Endodermal cell (in vitro differentiated cells): ENCODE measurements around the gene IGF2R. TPM values are rescaled to one million over a fixed set of nuclear protein-coding genes. Genes with fewer than 3 reads are reported as not detected.

Experiments used
- DNase-seq: peaks from one replicate; pipeline ENCODE4 v3.0.0-alpha.2; 2017
- H3K27ac ChIP-seq: 2 replicates; pipeline ENCODE4 v1.5.1; 2013; ENCODE audit warnings: mild to moderate bottlenecking, low read depth, low read length, moderate library complexity
- H3K27me3 ChIP-seq: 2 replicates; pipeline ENCODE4 v1.6.1; 2013; ENCODE audit warnings: mild to moderate bottlenecking, low read length, moderate library complexity; ENCODE audit not compliant: insufficient read depth, control insufficient read depth, poor library complexity, severe bottlenecking
- H3K36me3 ChIP-seq: 2 replicates; pipeline ENCODE4 v1.7.0; 2013; ENCODE audit warnings: mild to moderate bottlenecking, low read length, moderate library complexity; ENCODE audit not compliant: control insufficient read depth, insufficient read depth
- H3K4me1 ChIP-seq: one replicate; pipeline ENCODE4 v1.7.0; 2013; ENCODE audit warnings: low read length; ENCODE audit not compliant: control insufficient read depth, insufficient read depth
- H3K4me3 ChIP-seq: 2 replicates; pipeline ENCODE4 v1.5.1; 2013; ENCODE audit warnings: mild to moderate bottlenecking, low read length, moderate library complexity
- H3K9ac ChIP-seq: 2 replicates; pipeline ENCODE4 v1.6.1; 2013; ENCODE audit warnings: mild to moderate bottlenecking, low read length, moderate library complexity; ENCODE audit not compliant: poor library complexity, severe bottlenecking; ENCODE audit errors: extremely low read depth
- H3K9me3 ChIP-seq: 2 replicates; pipeline ENCODE4 v1.6.1; 2013; ENCODE audit warnings: mild to moderate bottlenecking, low read length, moderate library complexity; ENCODE audit not compliant: control insufficient read depth
- H3K27ac Mint-ChIP-seq: 2 replicates; pipeline ENCODE4 v1.8.0; 2020; ENCODE audit warnings: mixed read lengths
- H3K27me3 Mint-ChIP-seq: 2 replicates; pipeline ENCODE4 v1.8.0; 2021; ENCODE audit warnings: mild to moderate bottlenecking, mixed read lengths; ENCODE audit not compliant: insufficient read depth
- H3K36me3 Mint-ChIP-seq: 2 replicates; pipeline ENCODE4 v1.8.0; 2020; ENCODE audit warnings: low read depth, mixed read lengths
- H3K4me1 Mint-ChIP-seq: 2 replicates; pipeline ENCODE4 v1.8.0; 2020; ENCODE audit warnings: mixed read lengths
- H3K4me3 Mint-ChIP-seq: 2 replicates; pipeline ENCODE4 v1.8.0; 2020; ENCODE audit warnings: mild to moderate bottlenecking, moderate library complexity, mixed read lengths
- H3K9me3 Mint-ChIP-seq: 2 replicates; pipeline ENCODE4 v1.8.0; 2020; ENCODE audit warnings: mild to moderate bottlenecking, mixed read lengths
- CTCF ChIP-seq: fragments of 200-600 bp; sonication (generic); conservative IDR thresholded peaks from 2 replicates; pipeline ENCODE4 v1.5.0; 2021; ENCODE audit warnings: antibody characterized with exemption, mild to moderate bottlenecking
- WGBS, 2 experiments: methylation state at CpG; one replicate each; pipeline versions ENCODE4 v1.1.5 to v1.1.7; 2013; ENCODE audit warnings: missing lambda C conversion rate in 2 of 2, mixed read lengths in 1 of 2; ENCODE audit not compliant: insufficient coverage in 1 of 2, insufficient read length in 1 of 2; 5-methylcytosine and 5-hydroxymethylcytosine counted together
- total RNA-seq, 2 donors: library from RNA; stranded (reverse); fragmentation: NEBNext Ultra II Directional in 1 of 2; extraction: Animal tissue kit (Norgen Biotek cat#: 25700) in 1 of 2; gene quantifications; 2 replicates in 1 of 2; 3 replicates in 1 of 2; pipeline ENCODE4 v1.2.1, GENCODE V29; 2021

IGF2R gene
- total RNA-seq, 2 donors from 2014 or later, result 103 to 130 TPM

- H3K4me3 ChIP-seq, result no peak overlapping the region
- peaks cover 85% of the 10 kb centered on the region for H3K36me3 Mint-ChIP-seq
- no peaks in the 10 kb centered on the region for H3K4me1 Mint-ChIP-seq
- peaks cover 71% of the 10 kb centered on the region for H3K36me3 ChIP-seq
- no peak overlapping the region for H3K27ac Mint-ChIP-seq
- no peak overlapping the region for H3K27ac ChIP-seq
- H3K4me1 ChIP-seq, result no peaks in the 10 kb centered on the region
- peak; percentile 46 for DNase-seq
- H3K9me3 ChIP-seq, result no peaks in the 10 kb centered on the region
- TF ChIP-seq CTCF, result no peak
- H3K27me3 Mint-ChIP-seq, result no peaks in the 10 kb centered on the region
- no peak overlapping the region for H3K4me3 Mint-ChIP-seq
- no peak overlapping the region for H3K9ac ChIP-seq
- 96 to 98% methylated on average over 9 to 15 of the region's 15 CpGs for WGBS, 2 experiments
- no peaks in the 10 kb centered on the region for H3K27me3 ChIP-seq
- peaks cover 5% of the 10 kb centered on the region for H3K9me3 Mint-ChIP-seq
Observed at GRCh38 chr6:160085713-160086505, 117.0 kb downstream of the IGF2R start.

GRCh38 chr6:160086754-160087153, 117.9 kb downstream of the IGF2R start:
- Histone ChIP-seq H3K4me3 (no peak overlapping the region), H3K4me1 (no peaks in the 10 kb centered on the region), H3K27me3 (no peaks in the 10 kb centered on the region), H3K9ac (no peak overlapping the region), H3K9me3 (no peaks in the 10 kb centered on the region), H3K27ac (no peak overlapping the region), H3K36me3 (peaks cover 68% of the 10 kb centered on the region)
- peak; percentile 36 for DNase-seq
- Mint-ChIP-seq H3K4me1 (no peaks in the 10 kb centered on the region), H3K27me3 (no peaks in the 10 kb centered on the region), H3K9me3 (no peaks in the 10 kb centered on the region), H3K4me3 (no peak overlapping the region), H3K36me3 (peaks cover 81% of the 10 kb centered on the region), H3K27ac (no peak overlapping the region)
- TF ChIP-seq CTCF, result no peak
- 92 to 94% methylated on average over 6 to 8 of the region's 8 CpGs for WGBS, 2 experiments

GRCh38 chr6:160088069-160088783, 119.3 kb downstream of the IGF2R start:
- H3K9me3 Mint-ChIP-seq, result no peaks in the 10 kb centered on the region
- DNase-seq, result peak; percentile 85
- 88 to 89% methylated on average over 10 to 13 of the region's 13 CpGs for WGBS, 2 experiments
- no peaks in the 10 kb centered on the region for H3K27me3 ChIP-seq
- no peak overlapping the region for H3K9ac ChIP-seq
- H3K27ac Mint-ChIP-seq, result peak overlapping the region; percentile 52
- H3K4me1 ChIP-seq, result no peaks in the 10 kb centered on the region
- H3K4me3 Mint-ChIP-seq, result no peak overlapping the region
- H3K36me3 ChIP-seq, result peaks cover 78% of the 10 kb centered on the region
- H3K4me1 Mint-ChIP-seq, result no peaks in the 10 kb centered on the region
- peak; percentile 85 for TF ChIP-seq CTCF
- H3K27ac ChIP-seq, result no peak overlapping the region
- peaks cover 79% of the 10 kb centered on the region for H3K36me3 Mint-ChIP-seq
- no peaks in the 10 kb centered on the region for H3K9me3 ChIP-seq
- no peaks in the 10 kb centered on the region for H3K27me3 Mint-ChIP-seq
- no peak overlapping the region for H3K4me3 ChIP-seq
